Left ventricle myocardium inferior (tissue), 1 donor: ENCODE results near the gene SDF4. TPM values are rescaled to one million over a fixed set of nuclear protein-coding genes. Genes with fewer than 3 reads are reported as not detected.

Source experiments
- DNase-seq: peaks from one replicate; pipeline ENCODE4 v3.0.0-alpha.2; 2020
- H3K27ac ChIP-seq: fragments of 200-600 bp; replicated peaks from 2 replicates; pipeline ENCODE4 v1.8.0; 2021
- H3K27me3 ChIP-seq: fragments of 200-600 bp; 2 replicates; pipeline ENCODE4 v1.8.0; 2021; ENCODE audit warnings: low read depth
- H3K36me3 ChIP-seq: fragments of 200-600 bp; 2 replicates; pipeline ENCODE4 v1.8.0; 2021
- H3K4me1 ChIP-seq: fragments of 200-600 bp; 2 replicates; pipeline ENCODE4 v1.8.0; 2021
- H3K4me3 ChIP-seq: fragments of 200-600 bp; 2 replicates; pipeline ENCODE4 v1.8.0; 2021; ENCODE audit warnings: mild to moderate bottlenecking, moderate library complexity
- H3K9me3 ChIP-seq: fragments of 200-600 bp; replicated peaks from 2 replicates; pipeline ENCODE4 v1.8.0; 2021
- intact Hi-C: fragments of 100-400 bp; cut with micrococcal nuclease; formaldehyde crosslinking; loops from one replicate; pipeline ENCODE4 v1.11.0; 2022
- microRNA-seq: library from miRNA; unstranded; fragments of <30 nt; microRNA quantifications from one replicate; pipeline ENCODE4 v1.2.0, GENCODE V29; 2020
- total RNA-seq: library from RNA; stranded (reverse); fragmentation: NEBNext Ultra II Directional; extraction: Animal tissue kit (Norgen Biotek cat#: 25700); gene quantifications from one replicate; pipeline ENCODE4 v1.2.1, GENCODE V29; 2021
- TF ChIP-seq, protein P1 (sequence below): fragments of 200-600 bp; IDR thresholded peaks from 2 replicates; pipeline ENCODE4 v1.8.0; 2021; ENCODE audit warnings: antibody characterized with exemption, mild to moderate bottlenecking, borderline replicate concordance
- donor health status: DM: no; HTN: yes; CAD: no; lungs with severe emphysema.

Gene SDF4
- total RNA-seq, 1 donor from 2014 or later = 114 TPM

DNA sequence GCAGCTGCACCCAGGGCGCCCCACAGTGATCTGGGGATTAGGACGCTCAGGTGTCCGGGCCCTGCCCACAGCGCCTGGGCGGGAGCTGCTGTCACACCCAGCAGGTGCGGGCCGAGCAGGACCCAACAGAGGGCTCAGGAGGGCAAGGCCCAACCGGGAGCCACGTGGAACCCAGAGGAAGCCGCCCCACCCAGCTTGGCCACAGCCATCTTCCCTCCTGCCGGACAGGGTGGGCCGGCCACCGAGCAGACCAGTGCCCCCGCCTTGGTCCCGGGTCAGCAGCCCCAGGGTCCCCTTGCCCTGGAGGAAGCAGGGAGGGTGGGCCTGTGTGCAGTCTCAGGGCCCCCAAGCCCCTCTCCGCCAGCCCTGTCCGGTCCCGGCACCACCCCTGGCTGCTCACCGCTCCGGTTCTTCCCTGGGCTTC is 64.4 kb downstream of the SDF4 start:
- Histone ChIP-seq H3K27me3 (peaks cover 100% of the 10 kb centered on the region), H3K4me1 (no peaks in the 10 kb centered on the region), H3K9me3 (no peaks in the 10 kb centered on the region), H3K27ac (no peak overlapping the region), H3K4me3 (no peak overlapping the region), H3K36me3 (no peaks in the 10 kb centered on the region)
- TF ChIP-seq, protein P1, sequence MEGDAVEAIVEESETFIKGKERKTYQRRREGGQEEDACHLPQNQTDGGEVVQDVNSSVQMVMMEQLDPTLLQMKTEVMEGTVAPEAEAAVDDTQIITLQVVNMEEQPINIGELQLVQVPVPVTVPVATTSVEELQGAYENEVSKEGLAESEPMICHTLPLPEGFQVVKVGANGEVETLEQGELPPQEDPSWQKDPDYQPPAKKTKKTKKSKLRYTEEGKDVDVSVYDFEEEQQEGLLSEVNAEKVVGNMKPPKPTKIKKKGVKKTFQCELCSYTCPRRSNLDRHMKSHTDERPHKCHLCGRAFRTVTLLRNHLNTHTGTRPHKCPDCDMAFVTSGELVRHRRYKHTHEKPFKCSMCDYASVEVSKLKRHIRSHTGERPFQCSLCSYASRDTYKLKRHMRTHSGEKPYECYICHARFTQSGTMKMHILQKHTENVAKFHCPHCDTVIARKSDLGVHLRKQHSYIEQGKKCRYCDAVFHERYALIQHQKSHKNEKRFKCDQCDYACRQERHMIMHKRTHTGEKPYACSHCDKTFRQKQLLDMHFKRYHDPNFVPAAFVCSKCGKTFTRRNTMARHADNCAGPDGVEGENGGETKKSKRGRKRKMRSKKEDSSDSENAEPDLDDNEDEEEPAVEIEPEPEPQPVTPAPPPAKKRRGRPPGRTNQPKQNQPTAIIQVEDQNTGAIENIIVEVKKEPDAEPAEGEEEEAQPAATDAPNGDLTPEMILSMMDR = no peak
- DNase-seq = no peak
- intact Hi-C loops = no loop called here

Small RNAs within 50 kb of the gene (microRNA-seq; reads per million reads assigned to microRNA genes)
- 8.4 reads per million, percentile 22 among the genes with 10 or more reads in this experiment for gene MIR200A
- 40.6 reads per million, percentile 46 among the genes with 10 or more reads in this experiment for gene MIR200B
- gene MIR429 = 2.5 reads per million

Other genes with a start within 250 kb of the SDF4 start
- 160 TPM for gene PERM1, start 249.9 kb downstream of the SDF4 start, total RNA-seq
- gene HES4, start 231.9 kb downstream of the SDF4 start, total RNA-seq = 34.0 TPM
- 14.5 TPM for gene ISG15, start 218.5 kb downstream of the SDF4 start, total RNA-seq
- gene AGRN, start 211.9 kb downstream of the SDF4 start, total RNA-seq = 13.0 TPM
- gene RNF223, start 157.7 kb downstream of the SDF4 start, total RNA-seq = not detected
- gene C1orf159, start 115.9 kb downstream of the SDF4 start, total RNA-seq = 3.8 TPM
- not detected for gene TTLL10, start 58.1 kb downstream of the SDF4 start, total RNA-seq
- not detected for gene TNFRSF18, start 25.4 kb downstream of the SDF4 start, total RNA-seq
- gene TNFRSF4, start 17.8 kb downstream of the SDF4 start, total RNA-seq = 2.2 TPM
- 7.9 TPM for gene B3GALT6, start 236 bp upstream of the SDF4 start, total RNA-seq
- 0.55 TPM for gene C1QTNF12, start 14.7 kb upstream of the SDF4 start, total RNA-seq
- gene UBE2J2, start 41.9 kb upstream of the SDF4 start, total RNA-seq = 36.9 TPM
- 3.5 TPM for gene SCNN1D, start 48.4 kb upstream of the SDF4 start, total RNA-seq
- 49.7 TPM for gene ACAP3, start 75.9 kb upstream of the SDF4 start, total RNA-seq
- 10.4 TPM for gene PUSL1, start 76.6 kb upstream of the SDF4 start, total RNA-seq
- gene INTS11, start 92.7 kb upstream of the SDF4 start, total RNA-seq = 70.1 TPM
- gene CPTP, start 92.8 kb upstream of the SDF4 start, total RNA-seq = 99.2 TPM
- 0.93 TPM for gene TAS1R3, start 99.3 kb upstream of the SDF4 start, total RNA-seq
- gene DVL1, start 117.4 kb upstream of the SDF4 start, total RNA-seq = 93.0 TPM
- gene MXRA8, start 126.6 kb upstream of the SDF4 start, total RNA-seq = 20.2 TPM
- gene AURKAIP1, start 143.2 kb upstream of the SDF4 start, total RNA-seq = 219 TPM
- gene CCNL2, start 167.3 kb upstream of the SDF4 start, total RNA-seq = 46.1 TPM
- 135 TPM for gene MRPL20, start 175.3 kb upstream of the SDF4 start, total RNA-seq
- 1.7 TPM for gene ANKRD65, start 189.3 kb upstream of the SDF4 start, total RNA-seq
- 13.7 TPM for gene VWA1, start 203.7 kb upstream of the SDF4 start, total RNA-seq
- gene ATAD3C, start 217.7 kb upstream of the SDF4 start, total RNA-seq = 2.8 TPM
- 8.3 TPM for gene ATAD3B, start 239.8 kb upstream of the SDF4 start, total RNA-seq